Panc1 (cell line): ENCODE data around the gene RASGEF1C. TPM values are rescaled to one million over a fixed set of nuclear protein-coding genes. Genes with fewer than 3 reads are reported as not detected.

Experiments used
- ATAC-seq: fragments of 200-7000 bp; cut with Tn5 transposase; 2 replicates; pipeline ENCODE4 v1.9.1; 2020; ENCODE audit warnings: mild to moderate bottlenecking, moderate library complexity
- BruUV-seq: library from RNA; stranded (reverse); fragments of 400-500 nt; replicated peaks from 2 replicates; lab custom pipeline; 2021; lab: Mats Ljungman, UMichigan
- CTCF ChIA-PET: fragments of 300-600 bp; sonication (Branson Sonifier 250); formaldehyde crosslinking; loops from one replicate; lab custom pipeline; 2022; ENCODE audit warnings: antibody characterized with exemption; lab: Charles Lee
- POLR2A ChIA-PET: fragments of 300-600 bp; sonication (Branson Sonifier 250); formaldehyde crosslinking; loops from one replicate; lab custom pipeline; 2022; ENCODE audit warnings: antibody characterized with exemption; lab: Charles Lee
- DNase-seq: peaks from one replicate; pipeline ENCODE4 v3.0.0-alpha.2; 2010; ENCODE audit warnings: low read depth, low spot score
- H3K27ac ChIP-seq: 2 replicates; pipeline ENCODE4 v1.5.1; 2011; ENCODE audit warnings: mild to moderate bottlenecking, low read length, inconsistent platforms
- H3K27me3 ChIP-seq: fragments of 200-500 bp; sonication (Bioruptor generic); 2 replicates; pipeline ENCODE4 v1.6.0; 2014; ENCODE audit warnings: low read length, inconsistent platforms; ENCODE audit not compliant: control insufficient read depth, insufficient read depth
- H3K36me3 ChIP-seq: fragments of 200-500 bp; sonication (Bioruptor generic); 2 replicates; pipeline ENCODE4 v1.5.1; 2014; ENCODE audit warnings: inconsistent platforms, mild to moderate bottlenecking, low read length, moderate library complexity; ENCODE audit not compliant: control insufficient read depth, insufficient read depth
- H3K4me1 ChIP-seq: 2 replicates; pipeline ENCODE4 v1.5.1; 2011; ENCODE audit warnings: inconsistent platforms, mild to moderate bottlenecking, low read length, moderate library complexity; ENCODE audit not compliant: control insufficient read depth, insufficient read depth
- H3K4me3 ChIP-seq, 2 experiments: 2 replicates each; pipeline ENCODE4 v1.5.1; 2011 to 2012; ENCODE audit warnings: low read depth in 2 of 2, low read length in 2 of 2, mild to moderate bottlenecking in 2 of 2, inconsistent platforms in 1 of 2, moderate library complexity in 1 of 2
- H3K9me3 ChIP-seq: fragments of 200-500 bp; sonication (Bioruptor generic); 2 replicates; pipeline ENCODE4 v1.5.1; 2014; ENCODE audit warnings: low read depth, mild to moderate bottlenecking, inconsistent platforms, low read length, moderate library complexity; ENCODE audit not compliant: control insufficient read depth, insufficient read depth
- POLR2AphosphoS5 ChIP-seq: IDR thresholded peaks from 2 replicates; pipeline ENCODE4 v1.6.1; 2012; ENCODE audit warnings: mild to moderate bottlenecking, low read depth, low read length, moderate library complexity
- REST ChIP-seq, 2 experiments: IDR thresholded peaks; 2 replicates each; pipeline ENCODE4 v1.6.1; 2011 to 2012; ENCODE audit warnings: low read depth in 2 of 2, control low read depth in 1 of 2, low read length in 1 of 2, mild to moderate bottlenecking in 1 of 2, moderate library complexity in 1 of 2; ENCODE audit not compliant: insufficient read depth in 1 of 2
- SIN3A ChIP-seq: IDR thresholded peaks from 2 replicates; pipeline ENCODE4 v1.6.1; 2012; ENCODE audit warnings: low read depth, mild to moderate bottlenecking, low read length, moderate library complexity, borderline replicate concordance; ENCODE audit not compliant: insufficient read depth
- TCF7L2 ChIP-seq: IDR thresholded peaks from 2 replicates; pipeline ENCODE4 v1.6.1; 2011; ENCODE audit warnings: mild to moderate bottlenecking, low read depth, low read length, inconsistent platforms
- in situ Hi-C: cut with HindIII; loops from 2 replicates; pipeline ENCODE4 v1.10.0; 2016; ENCODE audit warnings: low sequenced_read_pairs, low pct_unique_long_range_greater_than_20kb
- intact Hi-C: fragments of 100-400 bp; cut with micrococcal nuclease; formaldehyde crosslinking; loops from one replicate; pipeline ENCODE4 v1.10.0; 2022; ENCODE audit not compliant: unreplicated experiment
- total RNA-seq: library from RNA; stranded (reverse); gene quantifications from one replicate; pipeline ENCODE4 v1.2.1, GENCODE V29; 2021; ENCODE audit not compliant: unreplicated experiment
- TF ChIP-seq, protein P1 (sequence below): fragments of 450-650 bp; IDR thresholded peaks from 2 replicates; pipeline ENCODE4 v1.5.1; 2017; ENCODE audit warnings: mild to moderate bottlenecking

The RASGEF1C gene
- total RNA-seq, 1 experiment from 2014 or later = 0.49 TPM

GRCh38 chr5:180122875-180123274, 86.1 kb downstream of the RASGEF1C start:
- DNase-seq (no peak), ATAC-seq (no peak)
- H3K27ac ChIP-seq = no peak overlapping the region
- in situ Hi-C loops (no loop called here), intact Hi-C loops (loop anchor here (10.0 kb wide), 1 partner anchor 192 kb away; no protein-coding TSS in a partner anchor)
- BruUV-seq = no TSS peak
- H3K36me3 ChIP-seq = no peaks in the 10 kb centered on the region
- CTCF ChIA-PET = no interaction called here
- H3K4me3 ChIP-seq = no peak overlapping the region
- POLR2A ChIA-PET = no interaction called here
- peaks cover 9% of the 10 kb centered on the region for H3K27me3 ChIP-seq
- H3K4me1 ChIP-seq = peaks cover 7% of the 10 kb centered on the region
- no peaks in the 10 kb centered on the region for H3K9me3 ChIP-seq
- TF ChIP-seq TCF7L2 (no peak), POLR2AphosphoS5 (no peak), SIN3A (no peak)
- TF ChIP-seq, protein P1, sequence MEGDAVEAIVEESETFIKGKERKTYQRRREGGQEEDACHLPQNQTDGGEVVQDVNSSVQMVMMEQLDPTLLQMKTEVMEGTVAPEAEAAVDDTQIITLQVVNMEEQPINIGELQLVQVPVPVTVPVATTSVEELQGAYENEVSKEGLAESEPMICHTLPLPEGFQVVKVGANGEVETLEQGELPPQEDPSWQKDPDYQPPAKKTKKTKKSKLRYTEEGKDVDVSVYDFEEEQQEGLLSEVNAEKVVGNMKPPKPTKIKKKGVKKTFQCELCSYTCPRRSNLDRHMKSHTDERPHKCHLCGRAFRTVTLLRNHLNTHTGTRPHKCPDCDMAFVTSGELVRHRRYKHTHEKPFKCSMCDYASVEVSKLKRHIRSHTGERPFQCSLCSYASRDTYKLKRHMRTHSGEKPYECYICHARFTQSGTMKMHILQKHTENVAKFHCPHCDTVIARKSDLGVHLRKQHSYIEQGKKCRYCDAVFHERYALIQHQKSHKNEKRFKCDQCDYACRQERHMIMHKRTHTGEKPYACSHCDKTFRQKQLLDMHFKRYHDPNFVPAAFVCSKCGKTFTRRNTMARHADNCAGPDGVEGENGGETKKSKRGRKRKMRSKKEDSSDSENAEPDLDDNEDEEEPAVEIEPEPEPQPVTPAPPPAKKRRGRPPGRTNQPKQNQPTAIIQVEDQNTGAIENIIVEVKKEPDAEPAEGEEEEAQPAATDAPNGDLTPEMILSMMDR = no peak

- Histone ChIP-seq H3K4me1 (peaks cover 7% of the 10 kb centered on the region), H3K36me3 (no peaks in the 10 kb centered on the region), H3K27me3 (peaks cover 9% of the 10 kb centered on the region), H3K4me3 (no peak overlapping the region), H3K27ac (no peak overlapping the region), H3K9me3 (no peaks in the 10 kb centered on the region)
- in situ Hi-C loops (no loop called here), intact Hi-C loops (loop anchor here (10.0 kb wide), 1 partner anchor 193 kb away; no protein-coding TSS in a partner anchor)
- ATAC-seq = no peak
- BruUV-seq = no TSS peak
- DNase-seq = no peak
- CTCF ChIA-PET = no interaction called here
- TF ChIP-seq POLR2AphosphoS5 = no peak
- TF ChIP-seq, protein P1 = no peak
- TF ChIP-seq TCF7L2 = no peak
- TF ChIP-seq REST (IDR thresholded peaks at IDR 0.05; ENCODE audit: insufficient read depth in 1 of 2, low read depth in 2 of 2, low read length in 1 of 2) = no peak
- TF ChIP-seq SIN3A = no peak
- POLR2A ChIA-PET = no interaction called here
These were observed 87.1 kb downstream of the RASGEF1C start for GRCh38 chr5:180121826-180122413.
